NCI-H2081 (cell line): ENCODE results near the gene HOXD8.

Source experiments
- DNase-seq, 2 experiments: peaks; one replicate each; lab custom pipeline; 2025; lab: John Stamatoyannopoulos, UW

The HOXD8 gene

DNA sequence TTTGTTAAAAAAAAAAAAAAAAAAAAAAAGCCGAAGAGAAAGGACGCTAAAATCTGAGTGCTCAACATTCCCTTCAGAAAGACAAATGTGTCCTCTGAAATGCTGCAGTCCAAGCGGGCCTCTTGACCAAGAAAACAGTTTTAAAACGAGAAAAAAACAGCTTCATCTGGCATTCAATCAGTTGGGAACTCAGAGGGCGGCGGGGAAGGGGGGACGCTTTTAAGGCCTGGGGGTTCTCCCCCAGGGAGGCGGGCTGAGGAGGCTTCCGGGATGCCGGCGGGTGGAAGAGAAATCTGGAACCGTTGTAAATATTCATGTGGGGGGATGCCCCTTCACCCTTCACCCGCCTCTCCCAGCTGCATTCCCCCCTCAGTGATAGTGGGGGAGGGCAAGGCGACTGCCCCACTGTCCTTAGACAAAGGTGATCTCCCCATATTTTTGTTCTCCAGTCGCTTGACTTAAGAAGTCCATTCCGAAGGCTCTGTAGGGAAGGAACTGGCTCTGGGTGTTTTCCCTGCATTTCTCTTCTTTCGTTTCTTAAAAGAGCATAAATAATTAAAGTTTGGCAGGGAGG, 25.7 kb upstream of the HOXD8 start:
- DNase-seq, result no peak

DNA sequence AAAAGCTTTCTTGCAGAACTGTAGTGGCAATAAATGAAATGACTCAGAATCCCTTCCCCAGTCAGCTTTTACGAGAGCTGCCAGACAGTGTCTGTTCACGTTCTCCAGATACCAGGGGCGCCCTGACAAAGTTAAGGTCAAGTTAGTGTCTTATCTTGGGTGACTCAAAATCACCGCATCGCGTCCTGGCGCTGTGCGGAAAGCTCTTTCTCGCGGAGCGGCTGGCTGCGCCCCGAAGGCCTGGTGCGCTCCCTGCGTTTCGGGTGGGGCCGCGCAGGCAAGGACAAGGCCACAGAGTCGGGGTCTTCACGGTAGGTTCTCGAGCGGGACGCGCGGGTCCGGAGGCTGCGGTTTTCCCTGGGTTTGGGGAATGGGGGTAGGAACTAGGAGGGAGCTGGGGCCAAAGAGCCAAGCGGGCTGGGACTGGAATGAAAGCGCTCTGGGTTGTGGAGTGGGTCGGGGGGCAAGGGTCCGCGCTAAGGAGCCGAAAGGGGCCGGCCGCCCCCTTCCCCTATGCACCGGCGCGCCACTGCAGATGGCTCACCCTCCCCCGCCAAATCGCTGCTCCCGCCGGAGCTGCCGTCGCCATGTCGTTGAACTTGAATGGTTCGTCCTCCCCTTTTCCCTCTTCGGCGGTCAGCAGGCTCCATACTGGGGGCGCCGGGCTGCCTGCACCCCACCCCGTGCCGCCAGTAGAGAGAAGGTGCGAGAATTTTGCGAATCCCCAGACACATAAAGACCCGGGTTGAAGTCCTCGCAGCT, 25.0 kb upstream of the HOXD8 start:
- DNase-seq, result no peak

DNA sequence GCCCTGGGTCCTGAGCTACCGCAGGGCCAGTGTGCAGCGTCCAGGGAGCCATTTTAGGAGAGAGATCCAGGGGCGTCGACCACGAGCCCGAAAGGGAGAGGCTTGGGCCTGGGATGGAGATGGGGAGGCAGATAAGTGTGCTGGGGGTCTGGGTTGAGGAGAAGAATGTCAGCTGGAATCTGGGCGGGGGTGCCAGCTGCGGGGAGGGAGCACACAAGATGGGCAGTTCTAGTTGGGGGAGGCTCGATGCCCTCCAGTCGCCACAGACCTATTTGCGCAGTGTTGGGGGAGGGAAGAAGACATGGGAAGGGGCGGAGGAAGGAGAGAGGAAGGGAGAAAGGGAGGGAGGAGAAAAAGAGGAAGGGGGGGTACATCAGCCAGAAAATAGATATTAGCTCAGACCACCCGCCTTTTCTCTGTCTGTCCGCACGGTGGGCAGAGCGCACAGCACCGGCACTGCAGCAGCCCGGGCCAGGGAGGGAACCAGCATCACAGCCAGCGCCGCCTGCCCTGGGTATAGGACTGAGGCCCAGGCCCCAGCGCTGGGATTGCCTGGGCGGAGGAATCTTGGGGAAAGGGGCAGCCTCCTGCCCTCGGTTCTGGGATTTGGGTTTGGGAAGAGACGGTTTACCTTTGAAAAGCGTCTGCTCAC, 24.3 kb upstream of the HOXD8 start:
- no peak for DNase-seq

DNA sequence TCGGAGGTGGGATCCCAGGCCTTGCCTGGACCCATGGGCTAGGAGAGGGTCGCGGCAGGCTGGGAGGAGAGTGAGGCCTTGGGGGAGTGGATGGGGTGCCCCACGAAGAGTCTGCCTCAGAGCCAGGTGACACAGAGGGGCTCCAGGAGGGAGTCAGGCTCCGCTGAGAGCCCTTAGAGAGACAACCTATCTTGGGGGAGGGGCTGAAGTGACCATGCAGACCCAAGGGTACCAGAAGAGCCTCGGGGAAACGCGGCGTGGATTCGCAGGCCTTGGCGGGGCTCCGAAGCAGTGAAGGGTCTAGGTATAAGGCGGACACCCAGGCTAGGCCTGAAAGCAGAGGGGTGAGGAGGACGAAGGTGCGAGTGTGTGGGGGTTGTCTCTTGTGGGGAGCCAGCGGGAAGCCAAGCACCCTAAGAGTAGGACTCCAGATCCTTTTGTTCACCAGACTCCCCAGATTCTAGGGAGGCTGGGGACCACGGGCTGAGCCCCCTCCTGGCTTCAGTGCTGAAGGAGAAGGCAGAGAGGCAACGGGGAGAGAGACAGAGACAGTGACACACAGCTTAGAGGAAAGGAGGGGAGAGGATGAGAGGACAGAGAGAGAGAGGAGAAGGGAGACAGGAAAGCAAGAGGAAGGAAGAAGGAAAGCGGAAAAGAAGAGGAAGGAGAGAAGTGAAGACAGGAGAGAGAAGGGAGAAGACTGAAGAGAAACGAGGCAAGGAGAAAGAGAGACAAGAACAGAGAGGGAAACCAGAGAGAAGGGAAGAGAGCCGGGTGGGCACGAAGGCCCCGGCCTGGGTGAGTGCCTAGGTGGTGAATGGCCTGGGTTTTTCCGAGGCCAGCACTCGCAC, 23.6 kb upstream of the HOXD8 start:
- DNase-seq, result no peak

DNA sequence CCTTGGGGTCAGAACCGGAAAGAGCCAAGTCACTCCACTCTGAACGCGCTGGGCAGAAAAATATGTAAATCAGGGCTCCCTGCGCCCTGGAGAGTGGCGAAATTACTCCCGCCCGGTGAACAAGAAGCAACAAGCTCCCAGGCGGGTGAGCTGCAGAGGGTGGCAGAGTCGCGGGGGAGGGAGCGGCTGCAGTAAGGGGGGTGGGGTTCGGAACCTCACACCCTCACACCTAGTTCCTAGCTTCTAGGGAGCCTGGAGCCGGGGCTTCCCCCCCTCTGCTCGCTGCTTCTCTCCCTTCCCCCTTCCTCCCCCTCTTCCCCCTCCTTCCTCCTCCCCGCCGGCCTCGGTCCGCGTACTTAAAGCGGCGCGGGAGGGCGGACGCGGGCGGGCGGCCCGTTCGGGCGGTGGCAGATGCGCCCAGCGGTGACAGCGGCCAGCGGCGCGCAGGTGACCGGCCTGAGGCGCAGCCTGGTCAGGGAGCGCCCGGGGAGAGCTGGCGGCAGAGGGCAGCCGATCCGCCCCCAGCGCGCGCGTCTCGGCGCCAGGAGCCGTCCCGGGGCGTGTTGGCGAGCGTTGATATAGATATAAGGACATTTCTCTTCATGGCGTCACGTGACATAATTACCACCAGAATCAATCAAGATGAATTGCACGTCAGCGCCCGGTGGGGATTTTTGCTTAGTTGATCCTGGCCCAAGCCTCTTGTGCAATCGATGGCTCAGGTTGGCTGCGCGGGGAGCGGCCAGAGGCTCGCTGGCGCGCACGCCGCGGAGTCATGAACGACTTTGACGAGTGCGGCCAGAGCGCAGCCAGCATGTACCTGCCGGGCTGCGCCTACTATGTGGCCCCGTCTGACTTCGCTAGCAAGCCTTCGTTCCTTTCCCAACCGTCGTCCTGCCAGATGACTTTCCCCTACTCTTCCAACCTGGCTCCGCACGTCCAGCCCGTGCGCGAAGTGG, 22.6 kb upstream of the HOXD8 start, which contains the start of gene HOXD11:
Gene HOXD11 (plus strand): TSS at position 700 of the 959 bp plus-strand sequence. CDS start 76 bp downstream, at position 776.
- DNase-seq, result peak; percentile 89 to 94

DNA sequence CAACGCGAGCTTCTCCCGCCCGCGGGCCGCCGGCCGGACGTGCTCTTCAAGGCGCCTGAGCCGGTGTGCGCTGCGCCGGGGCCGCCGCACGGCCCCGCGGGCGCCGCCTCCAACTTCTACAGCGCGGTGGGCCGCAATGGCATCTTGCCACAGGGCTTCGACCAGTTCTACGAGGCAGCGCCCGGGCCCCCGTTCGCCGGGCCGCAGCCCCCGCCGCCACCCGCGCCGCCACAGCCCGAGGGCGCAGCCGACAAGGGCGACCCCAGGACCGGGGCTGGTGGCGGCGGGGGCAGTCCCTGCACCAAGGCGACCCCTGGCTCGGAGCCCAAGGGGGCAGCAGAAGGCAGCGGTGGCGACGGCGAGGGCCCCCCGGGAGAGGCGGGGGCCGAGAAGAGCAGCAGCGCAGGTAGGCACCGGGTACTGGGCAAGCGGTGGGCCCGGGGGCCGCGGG, 21.7 kb upstream of the HOXD8 start:
- peak in 1 of 2 experiments; percentile 29 for DNase-seq

DNA sequence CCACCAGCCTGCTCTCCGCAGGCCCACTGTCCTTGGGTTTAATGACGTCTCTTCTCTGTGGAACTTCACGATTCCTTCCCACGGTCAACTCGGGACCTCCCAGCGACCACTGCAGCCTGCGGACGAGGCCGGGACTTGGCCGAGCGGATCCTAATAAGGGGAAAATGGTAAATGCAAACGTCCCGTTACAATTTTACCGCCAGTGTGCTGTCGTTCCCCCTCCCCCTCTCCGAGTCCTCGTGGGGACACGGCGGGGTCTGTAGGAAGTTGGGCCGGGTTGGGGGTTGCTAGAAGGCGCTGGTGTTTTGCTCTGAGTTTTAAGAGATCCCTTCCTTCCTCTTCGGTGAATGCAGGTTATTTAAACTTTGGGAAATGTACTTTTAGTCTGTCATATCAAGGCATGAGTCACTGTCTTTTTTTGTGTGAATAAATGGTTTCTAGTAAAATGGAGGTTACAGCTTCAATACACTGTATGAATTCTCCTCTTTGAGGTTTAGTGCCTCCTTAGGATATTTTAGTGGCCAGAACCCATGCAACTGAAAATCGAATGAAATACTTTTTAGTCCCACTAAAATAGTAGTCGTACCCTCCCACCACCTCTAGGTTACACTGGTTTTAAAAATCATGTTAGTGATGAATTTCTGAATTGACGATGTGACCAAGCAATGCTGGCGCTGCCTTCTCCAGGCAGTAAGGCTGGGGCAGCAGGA, 20.2 kb upstream of the HOXD8 start:
- peak in 1 of 2 experiments; percentile 26 for DNase-seq

DNA sequence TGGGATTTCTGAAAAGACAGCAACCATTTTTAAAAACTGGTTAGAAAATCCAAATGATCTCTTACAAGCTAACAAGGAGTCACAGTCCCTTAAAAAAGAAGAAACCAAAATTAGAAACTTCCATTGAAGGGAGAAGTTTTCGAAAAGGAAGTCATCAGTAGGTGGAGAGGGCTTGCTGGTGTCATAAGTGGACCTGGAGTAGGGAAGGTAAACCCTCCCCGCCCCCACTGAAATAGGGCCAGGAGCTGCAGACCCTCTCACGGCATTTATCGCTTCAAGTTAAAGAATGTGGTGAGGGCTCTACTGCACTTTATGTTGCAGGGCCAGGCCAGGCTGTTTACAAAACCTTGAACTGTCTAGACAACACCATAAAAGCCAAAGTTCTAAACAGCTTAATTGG, 19.6 kb upstream of the HOXD8 start:
- no peak for DNase-seq

DNA sequence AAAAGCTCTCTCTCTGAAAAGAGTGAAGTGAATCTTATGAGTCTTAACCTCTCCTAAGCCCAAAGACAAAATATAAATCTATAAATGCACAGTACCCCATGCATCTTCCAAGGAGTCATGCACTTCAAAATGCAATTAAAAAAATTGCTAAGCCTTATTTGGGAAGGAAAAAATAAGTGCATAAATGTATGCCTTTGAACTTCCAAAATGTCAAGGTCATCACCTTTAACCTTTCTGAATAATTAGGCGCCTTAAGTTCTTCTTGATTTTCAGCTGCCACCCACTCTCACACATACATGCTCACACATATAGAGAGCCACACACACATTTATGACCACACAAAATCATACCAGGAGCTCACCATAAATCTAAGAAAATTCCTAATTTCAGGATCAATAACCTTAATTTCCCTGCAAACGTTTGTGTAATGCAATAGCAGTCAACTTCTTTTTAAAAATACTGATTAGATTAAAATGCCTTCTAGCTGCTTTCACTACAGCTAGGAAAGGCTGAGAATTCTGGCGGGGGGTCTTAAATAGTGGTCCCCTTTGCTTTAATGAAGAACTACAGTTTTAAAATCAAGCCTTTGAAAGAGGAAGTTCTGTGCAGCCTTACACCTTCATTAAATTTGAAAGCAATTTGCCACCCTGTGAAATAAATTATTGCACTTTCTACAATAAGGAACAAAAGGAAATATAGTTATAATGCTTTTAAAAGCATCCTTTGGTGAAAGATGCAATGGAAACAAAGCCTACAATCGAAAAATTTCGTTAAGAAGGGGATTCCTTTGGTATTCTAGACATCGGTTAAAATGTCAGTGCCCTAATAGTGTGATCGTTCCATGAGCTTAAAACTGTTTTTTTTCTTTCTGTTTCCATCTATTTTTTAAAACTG, 18.8 kb upstream of the HOXD8 start:
- no peak for DNase-seq

DNA sequence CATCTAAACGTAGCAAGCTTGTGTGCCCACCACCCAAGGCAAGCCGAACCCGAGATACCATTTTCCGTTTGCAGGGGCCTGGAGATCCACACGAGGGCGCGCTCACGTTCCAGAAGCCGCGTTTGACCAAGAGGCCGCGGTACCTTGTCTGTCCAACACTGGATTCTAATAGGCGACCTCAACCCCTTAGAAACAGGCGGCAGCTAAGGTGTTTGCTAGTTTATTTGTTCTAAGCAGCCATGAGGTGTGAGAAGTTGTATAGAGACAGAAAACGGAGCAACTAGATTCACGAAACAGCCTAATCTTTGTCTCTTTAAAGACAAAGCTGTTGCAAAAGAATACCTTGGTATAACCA, 18.2 kb upstream of the HOXD8 start:
- DNase-seq, result peak; percentile 79 to 92

DNA sequence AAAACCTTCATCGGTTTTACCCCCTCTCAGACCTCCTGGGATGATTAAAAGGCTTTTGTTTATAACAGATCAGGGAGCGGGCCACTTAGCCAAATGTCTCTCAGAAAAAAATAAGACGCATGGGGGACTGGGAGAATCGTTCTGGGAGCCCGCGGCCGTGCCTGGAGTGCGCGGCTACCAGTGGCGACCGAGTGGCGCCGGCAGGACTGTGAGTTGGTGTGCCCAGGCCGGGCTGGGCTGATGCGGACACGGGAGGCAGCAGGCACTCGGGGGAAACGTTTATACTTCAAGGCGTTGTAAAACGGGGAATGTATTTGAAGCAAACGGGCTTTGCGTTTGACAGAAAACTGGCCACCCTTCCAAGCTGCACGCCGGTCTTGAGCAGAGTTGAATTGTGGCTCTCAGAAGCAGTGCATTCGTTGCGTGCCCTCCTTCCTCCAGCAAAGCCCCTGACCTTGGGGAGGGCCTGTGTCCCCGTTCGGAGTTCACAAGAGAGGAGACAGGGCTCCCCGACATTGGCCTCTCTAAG, 17.6 kb upstream of the HOXD8 start:
- DNase-seq, result peak in 1 of 2 experiments; percentile 19

DNA sequence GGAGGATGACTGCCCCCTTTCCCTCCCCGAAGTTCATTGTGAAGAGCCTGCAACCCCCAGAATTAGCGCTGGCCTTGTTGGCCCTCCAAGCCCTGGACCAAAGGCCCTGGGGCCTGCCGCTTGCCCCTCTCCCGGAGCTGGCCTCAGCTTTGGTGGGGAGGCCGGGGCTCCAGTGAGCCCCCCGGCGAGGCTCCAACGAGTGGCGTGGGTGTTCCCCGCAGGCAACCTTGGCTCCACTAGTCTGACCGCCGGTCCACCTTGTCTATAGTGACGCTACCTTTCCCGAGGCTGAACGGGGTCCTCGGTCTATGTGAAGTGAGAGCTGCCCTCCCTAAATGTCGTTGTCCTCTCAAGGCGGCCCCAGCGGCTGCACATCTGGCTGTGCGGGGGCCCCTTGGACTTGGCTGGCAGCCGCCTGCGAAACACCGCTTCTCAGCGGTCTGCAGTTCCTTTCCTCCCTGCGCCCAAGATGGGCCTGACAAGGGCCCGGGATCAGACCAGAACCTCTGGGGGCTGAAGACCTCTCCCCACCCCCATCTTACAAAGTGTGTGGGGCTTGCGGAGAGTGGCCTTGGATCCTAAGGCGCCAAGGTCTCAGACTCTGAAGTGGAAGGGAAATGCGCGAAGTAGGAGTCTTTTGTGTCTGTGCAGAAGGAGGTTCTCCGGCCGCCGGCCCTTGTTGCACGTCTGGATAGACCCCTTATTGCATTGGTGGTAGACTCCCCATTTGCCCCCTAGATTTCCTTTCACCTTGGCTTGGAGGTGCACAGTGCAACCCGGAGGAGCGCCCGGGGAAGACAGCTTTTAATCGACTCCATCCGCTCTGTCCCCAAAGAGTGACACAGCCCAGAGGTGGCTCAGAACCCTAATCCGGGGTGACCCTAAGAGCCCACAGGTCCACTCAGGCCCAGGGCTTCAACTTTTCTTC, 16.9 kb upstream of the HOXD8 start:
- no peak for DNase-seq

DNA sequence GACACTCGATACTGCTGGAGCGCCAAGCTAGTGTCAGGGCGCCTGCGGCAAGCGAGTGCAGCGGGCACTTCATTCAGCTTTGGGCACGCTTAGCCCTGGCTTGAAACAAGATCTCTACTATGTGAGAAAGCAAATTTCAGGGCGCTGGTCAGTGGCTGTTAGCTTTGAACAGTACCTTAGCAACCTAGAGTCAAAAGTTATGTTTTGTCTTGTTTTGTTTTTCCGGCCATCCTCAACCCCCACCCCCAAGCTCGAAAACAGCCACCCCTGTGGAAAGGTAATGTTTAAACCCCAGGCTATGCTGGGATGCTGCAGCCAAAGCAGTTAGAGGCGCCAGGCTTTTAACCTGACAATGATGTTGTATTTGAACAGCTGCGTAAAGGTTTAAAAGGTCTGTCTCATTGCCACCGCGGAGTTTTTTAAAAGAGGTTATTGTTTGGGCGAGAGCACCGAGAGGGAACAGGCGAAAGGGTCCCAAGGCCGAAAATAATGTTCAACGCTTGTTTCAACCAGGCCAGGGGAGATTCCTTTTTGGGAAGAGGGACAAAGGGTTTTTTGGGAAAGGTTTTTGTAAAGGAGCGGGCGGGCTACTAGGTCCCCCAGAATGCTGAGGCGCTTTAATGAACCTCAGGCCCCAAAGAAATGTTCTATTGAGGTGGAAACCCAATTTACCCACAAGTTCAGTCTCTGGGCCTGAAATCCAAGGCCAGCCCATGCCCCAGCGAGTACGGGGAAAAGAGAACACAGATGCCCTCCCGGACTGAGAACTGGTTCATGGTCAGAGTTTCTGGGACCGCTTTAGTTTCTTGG, 15.2 kb upstream of the HOXD8 start:
- DNase-seq, result peak; percentile 83 to 95

DNA sequence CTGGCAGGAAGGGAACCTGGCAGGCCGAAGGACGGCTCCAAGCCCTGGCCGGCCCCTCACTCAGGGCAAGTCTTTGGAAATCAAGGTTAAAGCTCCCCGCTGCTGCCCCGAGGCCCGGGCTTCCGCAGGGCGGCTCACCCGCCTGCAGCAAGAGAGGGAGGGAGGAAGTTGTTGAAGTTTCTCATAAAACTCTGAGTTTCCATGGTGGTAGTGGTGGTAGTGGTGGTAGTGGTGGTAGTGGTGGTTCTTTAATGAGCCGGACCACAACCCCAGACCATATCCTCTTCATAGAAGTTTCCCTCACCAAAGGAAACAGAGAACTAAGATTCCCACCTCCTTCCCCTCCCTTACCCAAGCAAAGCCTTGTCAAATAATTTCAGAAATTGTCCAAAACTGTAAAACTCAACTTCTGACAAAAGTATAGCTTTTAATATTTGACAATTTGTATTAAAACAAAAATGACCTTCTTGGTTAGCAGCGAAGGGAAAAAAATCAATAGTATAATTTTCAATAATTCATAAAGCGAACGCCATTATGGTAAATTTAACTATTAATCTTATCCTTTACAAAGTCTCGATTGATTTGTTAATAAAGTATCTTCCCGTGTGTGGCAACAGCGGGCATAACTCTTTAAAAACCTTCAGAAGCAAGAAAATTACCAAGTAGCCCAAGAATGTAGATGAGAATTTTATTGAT, 14.4 kb upstream of the HOXD8 start:
- DNase-seq, result no peak

DNA sequence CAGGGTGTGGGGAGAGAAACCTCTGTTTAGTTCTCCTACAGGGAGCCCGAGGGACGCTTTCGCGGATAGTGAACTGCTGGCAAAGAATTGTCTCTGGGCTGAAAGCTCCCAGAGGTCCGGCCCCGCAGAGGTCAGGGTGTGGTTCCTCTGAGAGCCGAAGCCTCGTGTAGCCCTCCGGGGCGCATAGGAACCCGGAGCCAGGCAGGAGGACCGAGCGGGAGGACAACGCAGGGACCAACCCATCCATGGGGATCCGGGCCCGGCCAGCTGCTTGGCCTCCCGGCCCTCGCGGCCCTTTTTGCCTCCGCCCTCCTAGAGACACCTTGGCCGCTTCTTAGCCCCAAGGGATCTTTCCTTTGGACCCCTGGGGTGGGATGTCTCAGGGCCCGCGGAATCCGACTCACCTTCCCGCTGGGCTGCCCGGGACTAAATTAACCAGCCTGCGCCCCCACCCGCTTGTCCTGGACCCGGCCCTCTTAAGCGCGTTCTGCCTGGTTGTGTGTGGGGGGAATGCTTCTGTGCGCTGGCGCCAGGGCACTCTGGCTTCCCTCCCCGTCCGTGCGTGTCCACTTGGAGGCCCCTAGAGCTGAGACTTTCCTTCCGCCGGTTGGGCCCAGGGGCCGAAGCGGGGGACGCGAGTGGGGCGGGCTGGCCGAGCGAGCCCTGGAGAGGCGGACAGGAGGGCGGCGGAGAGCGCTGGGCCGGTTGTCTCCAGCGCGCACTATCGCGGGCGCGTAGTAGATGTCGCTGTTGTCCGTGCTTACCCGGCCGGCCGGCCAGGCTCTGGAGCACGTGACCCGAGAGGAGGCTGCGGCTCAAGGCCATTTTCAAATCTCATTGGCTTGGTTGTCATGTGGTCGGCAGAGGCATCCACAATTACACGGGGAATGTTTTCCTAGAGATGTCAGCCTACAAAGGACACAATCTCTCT, 13.4 kb upstream of the HOXD8 start, which contains the start of gene HOXD10:
Gene HOXD10 (plus strand): TSS at position 896 of the 931 bp plus-strand sequence. CDS start 56 bp downstream, outside the sequence.
- DNase-seq, result no peak
